NCI-H2029 (cell line): ENCODE data around the gene ORMDL3.
"Not testable (repeated sequence)": the region's sequence is repeated elsewhere in the genome, so short reads cannot be mapped to it uniquely, and the experiment has no call there.

ENCODE experiments used
- DNase-seq: peaks from one replicate; lab custom pipeline; 2025; lab: John Stamatoyannopoulos, UW

The ORMDL3 gene

GRCh38 chr17:39949028-39949427, 21.6 kb upstream of the ORMDL3 start:
- DNase-seq = no peak

DNA sequence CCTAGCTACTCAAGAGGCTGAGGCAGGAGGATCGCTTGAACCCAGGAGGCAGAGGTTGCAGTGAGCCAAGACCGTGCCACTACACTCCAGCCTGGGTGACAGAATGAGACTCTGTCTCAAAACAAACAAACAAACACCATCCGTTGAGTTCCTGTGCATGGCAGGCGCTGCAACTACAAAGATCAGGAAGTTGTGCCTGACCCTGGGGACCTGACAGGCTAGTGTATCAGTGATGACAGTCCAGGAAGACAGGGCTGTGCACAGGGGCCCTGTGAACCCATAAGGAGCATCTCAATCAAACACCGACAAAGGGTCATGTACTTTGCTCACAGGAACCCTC, 21.1 kb upstream of the ORMDL3 start:
- not testable (repeated sequence) for DNase-seq

- DNase-seq = no peak
Measured at GRCh38 chr17:39946551-39947330, 19.3 kb upstream of the ORMDL3 start.

- DNase-seq = no peak
Measured at GRCh38 chr17:39944393-39944711, 17.0 kb upstream of the ORMDL3 start.

DNA sequence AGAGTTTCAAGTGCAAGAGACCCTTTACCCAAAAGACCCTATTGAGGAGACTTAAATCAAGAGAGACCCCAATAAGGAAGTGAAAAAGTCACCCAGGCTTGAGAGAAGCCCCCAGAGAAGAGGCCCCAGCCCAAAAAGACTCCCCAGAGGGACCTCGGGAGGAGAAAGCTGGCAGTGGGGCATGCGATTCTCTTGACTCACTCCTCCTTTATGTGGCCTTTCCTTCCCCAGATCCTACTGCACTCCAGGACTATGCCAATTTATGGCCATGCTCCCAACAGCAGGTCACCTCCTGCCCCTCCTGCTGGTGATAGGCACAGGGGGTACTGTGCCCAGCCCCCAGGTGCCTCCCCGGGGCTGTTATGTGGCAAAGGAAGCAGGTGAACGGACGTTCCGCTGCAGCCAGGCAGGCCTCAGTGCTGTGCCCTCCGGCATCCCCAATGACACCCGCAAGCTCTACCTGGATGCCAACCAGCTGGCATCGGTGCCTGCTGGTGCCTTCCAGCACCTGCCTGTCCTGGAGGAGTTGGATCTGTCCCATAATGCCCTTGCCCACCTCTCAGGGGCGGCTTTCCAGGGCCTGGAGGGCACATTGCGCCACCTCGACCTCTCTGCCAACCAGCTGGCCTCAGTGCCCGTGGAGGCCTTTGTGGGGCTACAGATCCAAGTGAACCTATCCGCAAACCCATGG, 16.4 kb upstream of the ORMDL3 start:
- DNase-seq = peak; percentile 51

GRCh38 chr17:39939588-39940419, 12.4 kb upstream of the ORMDL3 start:
- no peak for DNase-seq

DNA sequence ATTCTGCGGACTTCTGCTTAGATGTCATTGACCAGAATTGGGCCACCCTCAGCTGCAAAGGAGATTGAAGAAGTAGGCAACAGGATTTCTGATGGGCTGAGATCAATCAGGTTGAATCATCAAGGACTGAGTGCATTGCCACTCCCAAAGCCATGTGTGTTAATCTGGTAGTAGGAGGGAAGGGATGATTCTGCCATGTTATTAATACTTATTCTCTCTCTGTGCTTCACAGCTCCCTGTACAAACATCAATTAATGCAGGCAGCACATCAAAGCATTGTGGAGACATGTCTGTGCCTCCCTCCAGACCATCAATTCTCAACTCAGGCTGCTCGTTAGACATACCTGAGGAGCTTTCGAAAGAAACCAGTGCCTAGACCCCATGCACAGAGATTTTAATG, 11.7 kb upstream of the ORMDL3 start:
- DNase-seq = no peak

DNA sequence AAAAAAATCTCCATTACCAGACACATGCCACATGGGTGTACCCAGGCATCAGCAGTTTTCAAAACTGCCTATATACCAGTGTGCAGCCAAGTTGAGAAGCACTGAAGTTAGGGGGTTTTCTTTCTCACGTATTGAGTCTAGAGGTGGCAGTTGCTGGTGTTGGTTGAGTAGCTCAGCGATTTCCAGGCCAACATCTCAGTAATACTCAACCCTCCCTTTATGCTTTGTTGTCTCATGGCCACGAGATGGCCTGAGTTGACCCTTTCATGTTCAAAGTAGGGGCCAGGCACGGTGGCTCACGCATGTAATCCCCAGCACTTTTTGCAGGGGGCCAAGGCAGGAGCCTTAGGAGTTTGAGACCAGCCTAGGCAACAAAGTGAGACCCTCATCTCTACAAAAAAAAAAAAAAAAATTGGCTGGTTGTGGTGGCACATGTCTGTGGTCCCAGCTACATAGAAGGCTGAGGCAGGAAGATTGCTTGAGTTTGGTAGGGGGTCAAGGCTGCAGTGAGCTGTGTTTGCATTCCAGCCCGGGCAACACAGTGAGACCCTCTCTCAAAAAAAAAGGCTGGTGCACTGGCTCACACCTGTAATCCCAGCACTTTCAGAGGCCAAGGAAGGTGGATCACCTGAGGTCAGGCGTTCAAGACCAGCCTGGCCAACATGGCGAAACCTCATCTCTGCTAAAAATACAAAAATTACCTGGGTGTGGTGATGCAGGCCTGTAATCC, 10.9 kb upstream of the ORMDL3 start:
- DNase-seq = no peak

- no peak for DNase-seq
Measured at GRCh38 chr17:39937447-39937846, 10.0 kb upstream of the ORMDL3 start.

DNA sequence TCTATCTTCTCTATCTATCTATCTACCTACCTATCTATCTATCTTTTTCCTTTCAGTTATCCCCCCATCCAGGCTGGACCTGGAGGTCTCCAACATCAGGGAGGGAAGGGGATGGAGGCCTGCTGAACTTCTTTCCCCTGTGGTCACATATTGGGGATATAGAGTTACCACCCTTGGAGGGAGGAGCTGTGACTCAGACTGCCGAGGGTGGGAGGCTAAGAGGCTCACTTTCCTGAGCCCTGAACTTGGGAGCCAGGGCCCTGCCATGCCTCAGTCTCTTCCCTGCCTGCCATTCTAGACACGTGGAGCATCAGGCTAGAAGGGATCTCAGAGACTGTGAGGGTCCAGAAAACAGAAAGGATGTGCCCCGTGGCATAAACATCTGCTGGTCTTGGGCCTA, 8.5 kb upstream of the ORMDL3 start:
- DNase-seq = no peak

DNA sequence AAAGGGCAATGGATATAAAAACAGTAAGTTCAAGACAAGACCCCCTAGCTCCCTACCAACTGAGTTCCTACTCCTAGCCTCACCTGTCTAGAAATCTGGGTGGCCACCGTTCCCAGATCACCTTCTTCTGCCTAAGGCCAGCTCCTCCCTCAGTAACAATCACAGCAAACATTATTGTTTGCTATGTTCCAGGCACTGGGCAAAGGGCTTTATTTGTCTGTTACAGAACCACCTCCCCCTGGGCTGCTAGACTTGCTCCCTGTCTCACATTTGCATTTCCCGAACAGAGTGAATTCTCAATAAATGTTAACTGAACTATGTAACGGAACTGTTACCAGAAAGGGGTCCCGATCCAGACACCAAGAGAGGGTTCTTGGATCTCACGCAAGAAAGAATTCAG, 6.9 kb upstream of the ORMDL3 start:
- no peak for DNase-seq

- DNase-seq = no peak
Measured at GRCh38 chr17:39933912-39934311, 6.5 kb upstream of the ORMDL3 start.

DNA sequence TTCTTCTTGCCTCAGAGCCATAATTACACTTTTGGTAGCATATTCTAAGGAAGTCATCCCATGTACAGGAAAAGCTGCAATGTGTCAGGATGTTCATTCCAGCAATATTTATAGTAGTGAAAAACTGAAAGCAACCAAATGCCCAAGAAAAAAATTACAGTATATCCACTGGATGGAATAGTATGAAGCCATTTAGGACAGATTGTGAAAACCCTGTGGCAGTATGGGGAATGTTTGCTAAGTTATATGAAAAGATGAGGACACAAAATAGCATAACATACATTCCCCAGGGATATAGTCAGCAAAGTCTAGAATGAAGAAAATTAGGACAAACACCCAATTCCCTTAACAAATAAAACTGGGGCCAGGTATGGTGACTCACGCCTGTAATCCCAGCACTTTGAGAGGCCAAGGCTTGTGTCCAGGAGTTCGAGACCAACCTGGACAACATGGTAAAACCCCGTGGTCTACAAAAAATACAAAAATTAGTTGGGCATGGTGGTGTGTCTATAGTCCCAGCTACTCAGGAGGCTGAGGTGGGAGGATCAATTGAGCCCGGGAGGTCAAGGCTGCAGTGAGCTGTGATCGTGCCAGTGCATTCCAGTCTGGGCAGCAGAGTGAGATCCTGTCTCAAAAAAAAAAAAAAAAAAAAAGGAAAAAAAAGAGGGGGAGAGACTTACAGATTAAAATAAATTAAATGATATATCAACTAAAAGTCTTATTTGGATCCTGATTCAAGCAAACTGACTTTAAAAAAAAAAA, 2.4 kb upstream of the ORMDL3 start:
- DNase-seq = no peak

DNA sequence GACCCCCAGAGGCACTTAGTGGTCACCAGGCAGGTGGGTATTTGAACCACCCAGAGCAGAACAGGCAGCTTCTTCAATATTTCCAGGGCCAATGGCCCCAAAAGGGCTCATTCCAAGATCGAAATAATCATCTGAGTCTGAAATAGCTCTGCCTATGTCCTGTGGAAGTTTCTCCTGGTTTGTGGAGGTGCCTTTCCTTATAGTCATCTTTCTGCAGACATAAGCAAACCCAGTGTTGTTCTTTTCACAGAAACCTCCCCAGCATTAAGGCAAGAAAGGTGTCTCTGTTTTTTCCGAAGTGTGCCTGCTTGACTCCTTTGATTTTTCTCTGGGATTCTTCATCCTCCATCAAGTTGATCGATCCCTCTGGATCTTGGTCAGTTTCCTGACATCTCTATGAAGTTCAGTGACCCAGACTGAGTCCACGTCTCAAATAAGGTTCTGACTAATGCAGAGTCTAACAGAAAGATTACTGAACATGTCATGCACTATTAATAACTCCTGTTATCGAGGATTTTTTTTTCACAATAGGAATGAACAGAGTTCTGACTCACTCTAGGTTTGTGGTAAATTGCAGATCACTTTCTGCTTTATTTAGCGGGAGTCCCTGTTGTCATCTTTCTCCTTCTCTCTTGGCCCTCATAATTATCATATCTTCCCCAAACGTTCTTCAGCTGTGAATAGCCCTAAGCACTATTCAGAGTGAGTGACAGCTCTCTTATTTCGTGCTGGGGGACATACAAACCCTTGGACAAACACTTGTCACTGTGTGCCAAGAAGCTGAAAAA, 1.7 kb upstream of the ORMDL3 start:
- DNase-seq = no peak

GRCh38 chr17:39927929-39928857, 792 bp upstream of the ORMDL3 start:
- DNase-seq = no peak

GRCh38 chr17:39926588-39927100, 757 bp downstream of the ORMDL3 start:
- peak; percentile 52 for DNase-seq

DNA sequence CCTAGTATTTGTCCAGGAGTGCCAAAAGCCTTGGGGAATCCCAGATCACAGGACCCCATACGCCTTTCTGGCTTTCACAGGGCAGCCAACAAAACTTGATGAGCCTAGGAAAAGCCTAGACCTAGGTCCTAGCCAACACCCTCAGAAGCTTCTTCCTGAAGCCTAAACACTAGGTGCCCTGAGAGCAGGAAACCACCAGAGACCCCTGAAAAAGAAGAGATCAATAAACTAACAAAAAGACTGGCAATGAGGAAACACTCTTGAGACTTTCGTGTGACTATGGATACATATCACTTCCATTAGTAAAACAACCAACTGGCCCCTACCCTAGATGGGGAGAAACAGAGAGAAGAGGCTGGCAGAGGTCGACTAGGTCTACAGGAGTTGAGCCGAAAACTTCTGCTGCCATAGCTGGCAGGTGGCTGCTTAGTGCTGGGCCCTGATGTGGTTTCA, 1.2 kb downstream of the ORMDL3 start:
- DNase-seq = no peak

DNA sequence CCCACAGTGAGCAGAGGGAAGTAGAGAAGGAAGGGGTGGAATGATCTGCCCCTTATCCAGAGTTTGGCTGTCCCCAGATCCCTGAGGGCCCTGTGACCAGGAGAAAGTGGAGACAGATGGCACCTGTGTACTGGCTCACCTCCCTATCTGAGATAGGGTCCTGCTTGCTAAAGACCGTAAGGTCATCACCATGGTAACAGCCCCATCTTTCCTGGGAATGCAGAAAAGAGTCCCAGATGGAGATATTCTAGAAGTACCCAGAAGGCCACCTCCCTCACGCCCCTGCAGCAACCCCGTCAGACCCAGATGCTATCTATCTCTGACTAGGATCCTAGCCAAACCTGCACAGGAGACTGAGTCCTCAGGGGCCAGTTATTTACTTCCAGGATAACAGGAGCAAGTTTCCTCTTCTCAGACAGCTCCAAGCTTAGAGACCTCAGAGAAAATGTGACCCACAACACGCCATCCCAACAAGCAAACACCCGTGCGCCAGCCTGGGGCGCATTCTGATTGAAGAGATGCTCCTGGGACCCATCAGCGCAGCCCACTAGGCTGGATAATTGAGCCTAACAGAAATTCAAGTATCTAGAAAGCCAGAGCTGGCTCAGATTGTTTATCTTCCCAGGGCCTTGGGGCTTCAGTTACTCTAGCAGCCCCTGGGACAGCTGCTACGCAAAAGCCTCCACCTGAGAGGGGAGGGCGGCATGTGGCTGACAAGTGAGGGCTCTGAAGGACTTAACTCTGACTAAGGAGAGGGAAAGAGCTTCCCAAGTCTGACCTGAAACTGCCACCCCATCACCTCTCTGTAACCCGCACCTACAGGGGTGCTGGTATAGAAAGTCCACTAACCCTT, 1.9 kb downstream of the ORMDL3 start:
- no peak for DNase-seq
